HT1080 (cell line): ENCODE measurements around the gene ERLIN1. TPM values are rescaled to one million over a fixed set of nuclear protein-coding genes. Genes with fewer than 3 reads are reported as not detected.

ENCODE experiments used
- total RNA-seq: library from RNA; depleted of rRNA; stranded (reverse); fragments of >200 nt; shearing (Covaris generic); gene quantifications from 2 replicates; pipeline ENCODE4 v1.2.3, GENCODE V29; 2014; rRNA removed

The ERLIN1 gene
- total RNA-seq, 1 experiment from 2014 or later: 75.2 TPM

Other genes starting within 250 kb of the ERLIN1 start
- 24.7 and 31.9 TPM in 2 replicates for gene DNMBP, start 176.1 kb downstream of the ERLIN1 start, total RNA-seq
- gene CPN1, start 104.2 kb downstream of the ERLIN1 start, total RNA-seq: not detected in 2 replicates
- 30.9 and 32.9 TPM in 2 replicates for gene CHUK, start 43.6 kb upstream of the ERLIN1 start, total RNA-seq
- gene CWF19L1, start 81.6 kb upstream of the ERLIN1 start, total RNA-seq: 40.1 and 40.2 TPM in 2 replicates
- gene BLOC1S2, start 100.7 kb upstream of the ERLIN1 start, total RNA-seq: 70.4 and 79.6 TPM in 2 replicates
- not detected in 2 replicates for gene PKD2L1, start 144.2 kb upstream of the ERLIN1 start, total RNA-seq
- gene SCD, start 161.2 kb upstream of the ERLIN1 start, total RNA-seq: 149 and 198 TPM in 2 replicates